Transverse colon (tissue), 4 donors: Measurements from ENCODE around the gene CHMP1A. TPM values are rescaled to one million over a fixed set of nuclear protein-coding genes. Genes with fewer than 3 reads are reported as not detected.

Experiments
- DNase-seq: peaks from one replicate; pipeline ENCODE4 v3.0.0-alpha.2; 2019
- H3K27ac ChIP-seq, 4 donors: fragments of 200-600 bp; sonication (generic); 2 replicates each; pipeline ENCODE4 v1.5.1; 2016 to 2018; ENCODE audit warnings: inconsistent platforms in 4 of 4
- H3K27me3 ChIP-seq: fragments of 200-600 bp; sonication (generic); 2 replicates; pipeline ENCODE4 v1.5.1; 2017; ENCODE audit warnings: inconsistent platforms
- H3K36me3 ChIP-seq, 4 donors: fragments of 200-600 bp; sonication (generic); 2 replicates each; pipeline ENCODE4 v1.5.1; 2017 to 2019; ENCODE audit warnings: inconsistent platforms in 4 of 4
- H3K4me1 ChIP-seq, 4 donors: fragments of 200-600 bp; sonication (generic); 2 replicates each; pipeline ENCODE4 v1.5.1; 2017 to 2020; ENCODE audit warnings: inconsistent platforms in 4 of 4
- H3K4me3 ChIP-seq, 4 donors: fragments of 200-600 bp; sonication (generic); 1 replicate in 1 of 4; 2 replicates in 3 of 4; pipeline versions ENCODE4 v1.5.1 to v1.6.1; 2017 to 2019; ENCODE audit warnings: inconsistent platforms in 4 of 4
- H3K9me3 ChIP-seq, 2 donors: fragments of 200-600 bp; sonication (generic); 2 replicates each; pipeline ENCODE4 v1.5.1; 2017 to 2019; ENCODE audit warnings: inconsistent platforms in 2 of 2
- CTCF ChIP-seq, 5 experiments: fragments of 200-600 bp in 3 of 5; fragments of 450-650 bp in 2 of 5; sonication (generic) in 3 of 5; IDR thresholded peaks; 1 replicate in 2 of 5; 2 replicates in 3 of 5; pipeline ENCODE4 v1.5.1; 2016 to 2017; ENCODE audit warnings: antibody characterized with exemption in 5 of 5, inconsistent platforms in 3 of 5, mild to moderate bottlenecking in 2 of 5, moderate library complexity in 1 of 5
- EP300 ChIP-seq: sonication (generic); formaldehyde crosslinking; IDR thresholded peaks from one replicate; pipeline ENCODE4 v1.6.1; 2017; ENCODE audit warnings: antibody characterized with exemption, low read depth
- POLR2A ChIP-seq: fragments of 450-650 bp; IDR thresholded peaks from one replicate; pipeline ENCODE4 v1.6.1; 2016; ENCODE audit warnings: antibody characterized with exemption, mild to moderate bottlenecking, moderate library complexity
- POLR2AphosphoS5 ChIP-seq, 3 donors: sonication (generic); formaldehyde crosslinking; IDR thresholded peaks; one replicate each; pipeline ENCODE4 v1.6.1; 2016; ENCODE audit warnings: antibody characterized with exemption in 3 of 3
- WGBS, 2 donors: methylation state at CpG; one replicate each; pipeline ENCODE4 v1.1.5; 2018; ENCODE audit warnings: low coverage in 1 of 2; 5-methylcytosine and 5-hydroxymethylcytosine counted together
- in situ Hi-C, 4 donors: fragments of 200-750 bp; cut with MboI; loops; one replicate each; pipeline versions ENCODE4 v1.15.0 to v1.15.1; 2017; ENCODE audit warnings: low sequenced_read_pairs in 3 of 4, low pct_ligation_motif_present in 1 of 4, low pct_unique_long_range_greater_than_20kb in 1 of 4
- intact Hi-C: fragments of 100-400 bp; cut with DNase I; formaldehyde crosslinking; loops from one replicate; pipeline ENCODE4 v1.15.1; 2023; ENCODE audit warnings: low total_unique reads
- total RNA-seq, 4 donors: library from RNA; depleted of rRNA; stranded (reverse); fragments of >200 nt; gene quantifications; one replicate each; pipeline ENCODE4 v1.1.0, GENCODE V29; 2016

The CHMP1A gene
- total RNA-seq, 4 donors from 2014 or later: 131 to 184 (median 144) TPM

GRCh38 chr16:89646906-89647305 lies 10.6 kb downstream of the CHMP1A start:
- no peaks in the 10 kb centered on the region for H3K9me3 ChIP-seq
- no peak overlapping the region for H3K4me3 ChIP-seq
- no peak for DNase-seq
- no peak overlapping the region for H3K27ac ChIP-seq
- H3K4me1 ChIP-seq: no peaks in the 10 kb centered on the region
- H3K27me3 ChIP-seq: no peaks in the 10 kb centered on the region
- intact Hi-C loops (no loop called here), in situ Hi-C loops (no loop called here)
- peaks cover 0 to 26% (median 7%) of the 10 kb centered on the region in 4 donors for H3K36me3 ChIP-seq
- TF ChIP-seq EP300: no peak
- no peak for TF ChIP-seq POLR2AphosphoS5 (IDR thresholded peaks at IDR 0.05)
- TF ChIP-seq CTCF (IDR thresholded peaks at IDR 0.05): no peak
- no peak for TF ChIP-seq POLR2A
- WGBS, 2 donors: 80 to 84% methylated on average over 1 to 6 of the region's 12 CpGs

GRCh38 chr16:89646270-89646669 lies 11.2 kb downstream of the CHMP1A start:
- in situ Hi-C loops (no loop called here), intact Hi-C loops (no loop called here)
- H3K27me3 ChIP-seq: no peaks in the 10 kb centered on the region
- H3K4me1 ChIP-seq: peaks cover 0 to 2% (median 0%) of the 10 kb centered on the region in 4 donors
- H3K9me3 ChIP-seq: no peaks in the 10 kb centered on the region
- WGBS, 2 donors: 94% methylated on average over 22 of the region's 22 CpGs; no CpG with 5 or more reads in 1 of the 2 donors
- H3K36me3 ChIP-seq: peaks cover 0 to 26% (median 7%) of the 10 kb centered on the region in 4 donors
- DNase-seq: no peak
- no peak overlapping the region for H3K27ac ChIP-seq
- H3K4me3 ChIP-seq: no peak overlapping the region
- TF ChIP-seq CTCF (IDR thresholded peaks at IDR 0.05) (no peak), POLR2A (no peak), EP300 (no peak), POLR2AphosphoS5 (IDR thresholded peaks at IDR 0.05) (no peak)

- intact Hi-C loops (no loop called here), in situ Hi-C loops (no loop called here)
- TF ChIP-seq POLR2AphosphoS5 (IDR thresholded peaks at IDR 0.05) (no peak), CTCF (IDR thresholded peaks at IDR 0.05) (no peak), EP300 (no peak), POLR2A (no peak)
- 87% methylated on average over 11 of the region's 11 CpGs; no CpG with 5 or more reads in 1 of the 2 donors for WGBS, 2 donors
- H3K9me3 ChIP-seq: no peaks in the 10 kb centered on the region
- no peak overlapping the region for H3K4me3 ChIP-seq
- H3K4me1 ChIP-seq: peaks cover 0 to 12% (median 7%) of the 10 kb centered on the region in 4 donors
- no peak for DNase-seq
- peaks cover 6% of the 10 kb centered on the region for H3K27me3 ChIP-seq
- H3K27ac ChIP-seq: no peak overlapping the region
- H3K36me3 ChIP-seq: peaks cover 0 to 26% (median 7%) of the 10 kb centered on the region in 4 donors
Measured at GRCh38 chr16:89645122-89645521, 12.4 kb downstream of the CHMP1A start.

GRCh38 chr16:89643769-89644300 lies 13.7 kb downstream of the CHMP1A start:
- no peak for DNase-seq
- H3K9me3 ChIP-seq: no peaks in the 10 kb centered on the region
- H3K36me3 ChIP-seq: peaks cover 0 to 26% (median 7%) of the 10 kb centered on the region in 4 donors
- TF ChIP-seq POLR2AphosphoS5 (IDR thresholded peaks at IDR 0.05): no peak
- TF ChIP-seq CTCF (IDR thresholded peaks at IDR 0.05): no peak
- TF ChIP-seq EP300: no peak
- no peak for TF ChIP-seq POLR2A
- in situ Hi-C loops: no loop called here
- intact Hi-C loops: no loop called here
- H3K4me1 ChIP-seq: peaks cover 0 to 12% (median 7%) of the 10 kb centered on the region in 4 donors
- H3K27ac ChIP-seq: no peak overlapping the region
- 73 to 74% methylated on average over 7 to 14 of the region's 14 CpGs for WGBS, 2 donors
- no peak overlapping the region for H3K4me3 ChIP-seq
- peaks cover 6% of the 10 kb centered on the region for H3K27me3 ChIP-seq
